ENCODE data around the gene KAZN.

KAZN gene

GRCh38 chr1:14724678-14725077 is 126.2 kb downstream of the KAZN start:
- H3K4me3 Mint-ChIP-seq = no peak overlapping the region
- H3K27me3 Mint-ChIP-seq (ENCODE audit: low read depth, poor library complexity) = no peaks in the 10 kb centered on the region
- H3K9me3 Mint-ChIP-seq = no peaks in the 10 kb centered on the region
- DNase-seq = no peak
- peaks cover 26% of the 10 kb centered on the region for H3K36me3 Mint-ChIP-seq (ENCODE audit: low read depth)
- no peak for TF ChIP-seq CTCF (IDR thresholded peaks at IDR 0.05)
- H3K27ac Mint-ChIP-seq = peak overlapping the region; percentile 62
- peaks cover 39% of the 10 kb centered on the region for H3K4me1 Mint-ChIP-seq

GRCh38 chr1:14725238-14725637 is 126.8 kb downstream of the KAZN start:
- Mint-ChIP-seq H3K4me3 (no peak overlapping the region), H3K27ac (no peak overlapping the region), H3K9me3 (no peaks in the 10 kb centered on the region), H3K4me1 (peaks cover 41% of the 10 kb centered on the region), H3K27me3 (ENCODE audit: low read depth, poor library complexity) (no peaks in the 10 kb centered on the region), H3K36me3 (ENCODE audit: low read depth) (peaks cover 23% of the 10 kb centered on the region)
- DNase-seq = no peak
- no peak for TF ChIP-seq CTCF (IDR thresholded peaks at IDR 0.05)

- TF ChIP-seq CTCF (IDR thresholded peaks at IDR 0.05) = no peak
- no peak for DNase-seq
- H3K4me3 Mint-ChIP-seq = no peak overlapping the region
- no peak overlapping the region for H3K27ac Mint-ChIP-seq
- H3K36me3 Mint-ChIP-seq (ENCODE audit: low read depth) = peaks cover 18% of the 10 kb centered on the region
- H3K27me3 Mint-ChIP-seq (ENCODE audit: low read depth, poor library complexity) = no peaks in the 10 kb centered on the region
- no peaks in the 10 kb centered on the region for H3K9me3 Mint-ChIP-seq
- peaks cover 46% of the 10 kb centered on the region for H3K4me1 Mint-ChIP-seq
Observed at GRCh38 chr1:14725695-14726094, 127.2 kb downstream of the KAZN start.

GRCh38 chr1:14726606-14727005 is 128.1 kb downstream of the KAZN start:
- Mint-ChIP-seq H3K9me3 (no peaks in the 10 kb centered on the region), H3K36me3 (ENCODE audit: low read depth) (peaks cover 10% of the 10 kb centered on the region), H3K27ac (no peak overlapping the region), H3K27me3 (ENCODE audit: low read depth, poor library complexity) (no peaks in the 10 kb centered on the region), H3K4me3 (no peak overlapping the region), H3K4me1 (peaks cover 51% of the 10 kb centered on the region)
- no peak for TF ChIP-seq CTCF (IDR thresholded peaks at IDR 0.05)
- no peak for DNase-seq

GRCh38 chr1:14728516-14728915 is 130.0 kb downstream of the KAZN start:
- Mint-ChIP-seq H3K4me3 (no peak overlapping the region), H3K27ac (peak overlapping the region; percentile 93), H3K36me3 (ENCODE audit: low read depth) (peaks cover 5% of the 10 kb centered on the region), H3K27me3 (ENCODE audit: low read depth, poor library complexity) (no peaks in the 10 kb centered on the region), H3K4me1 (peaks cover 62% of the 10 kb centered on the region), H3K9me3 (no peaks in the 10 kb centered on the region)
- no peak for TF ChIP-seq CTCF (IDR thresholded peaks at IDR 0.05)
- DNase-seq = no peak

- H3K9me3 Mint-ChIP-seq = no peaks in the 10 kb centered on the region
- H3K27ac Mint-ChIP-seq = peak overlapping the region; percentile 94
- DNase-seq = no peak
- peaks cover 7% of the 10 kb centered on the region for H3K27me3 Mint-ChIP-seq (ENCODE audit: low read depth, poor library complexity)
- H3K4me1 Mint-ChIP-seq = peaks cover 74% of the 10 kb centered on the region
- H3K4me3 Mint-ChIP-seq = no peak overlapping the region
- H3K36me3 Mint-ChIP-seq (ENCODE audit: low read depth) = no peaks in the 10 kb centered on the region
- TF ChIP-seq CTCF (IDR thresholded peaks at IDR 0.05) = no peak
Observed at GRCh38 chr1:14732728-14733047, 134.2 kb downstream of the KAZN start.

Measured in nephron progenitor cell (in vitro differentiated cells).